ENCODE results near the gene CGB2. TPM values are rescaled to one million over a fixed set of nuclear protein-coding genes. Genes with fewer than 3 reads are reported as not detected.

The CGB2 gene
- total and polyA plus RNA-seq, 9 of the 15 experiments (the other 6 are each of a cell fraction or from before 2014, with no cell fraction given) = 0.22 TPM; not detected in 8

DNA sequence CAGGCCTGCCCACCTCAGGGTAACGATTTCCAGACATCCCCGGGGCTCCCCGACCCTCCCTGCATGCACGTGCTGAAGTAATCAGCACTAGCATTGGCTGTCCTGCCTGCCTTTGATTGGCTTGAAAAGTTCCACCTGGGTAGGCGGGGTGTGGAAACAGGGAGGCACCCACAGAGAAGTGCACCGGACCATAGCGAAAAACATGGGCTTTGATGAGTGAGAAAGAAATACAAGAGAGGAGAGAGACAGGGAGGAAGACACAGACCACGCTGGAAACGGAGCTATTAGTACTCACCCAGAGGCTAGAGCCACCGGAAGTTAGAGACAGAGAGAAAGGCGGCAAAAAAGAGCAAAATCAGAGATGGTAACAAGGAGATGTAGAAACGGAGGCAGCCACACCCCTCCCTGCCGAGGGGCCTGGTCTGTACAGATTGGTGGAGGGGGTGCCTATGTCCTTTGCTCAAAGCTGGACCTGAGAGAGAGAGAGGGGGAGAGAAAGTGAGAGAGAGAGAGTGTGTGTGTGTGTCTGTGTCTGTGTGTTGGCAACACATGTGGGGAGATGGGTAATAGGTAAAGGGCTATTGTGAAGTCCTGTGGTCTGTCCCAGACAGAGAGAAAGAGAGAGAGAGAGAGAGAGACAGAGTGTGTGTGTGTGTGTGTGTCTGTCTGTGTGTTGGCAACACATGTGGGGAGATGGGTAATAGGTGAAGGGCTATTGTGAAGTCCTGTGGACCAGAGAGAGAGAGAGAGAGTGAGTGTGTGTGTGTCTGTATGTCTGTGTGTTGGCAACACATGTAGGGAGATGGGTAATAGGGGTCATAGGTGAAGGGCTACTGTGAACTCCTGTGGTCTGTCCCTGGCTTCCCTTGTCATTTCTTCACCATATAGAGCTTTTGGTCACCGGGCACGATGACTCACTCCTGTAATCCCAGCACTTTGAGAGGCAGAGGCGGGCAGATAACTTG lies 10.5 kb upstream of the CGB2 start (continued):
- peak; percentile 70 for TF ChIP-seq NR2C1 (IDR thresholded peaks at IDR 0.05)
- TF ChIP-seq NR2C1 (tag; IDR thresholded peaks at IDR 0.05) = peak; percentile 70
- TF ChIP-seq FOSL1 (tag; conservative IDR thresholded peaks at IDR 0.05) = peak; percentile 77
- TF ChIP-seq XRCC5 (IDR thresholded peaks at IDR 0.05; ENCODE audit: low read depth, low read length) = no peak
- TF ChIP-seq CTCFL (IDR thresholded peaks at IDR 0.05; ENCODE audit: borderline replicate concordance, insufficient read depth, low read depth, low read length, poor library complexity, severe bottlenecking) = no peak
- no peak for TF ChIP-seq SIN3B (IDR thresholded peaks at IDR 0.05; ENCODE audit: low read depth)
- no peak for TF ChIP-seq TAL1 (IDR thresholded peaks at IDR 0.05)
- no peak for TF ChIP-seq ZBTB5 (IDR thresholded peaks at IDR 0.05)
- TF ChIP-seq PTTG1 (tag; IDR thresholded peaks at IDR 0.05; ENCODE audit: low read depth) = no peak
- 0 out of 2 replicates have a peak, but pooled peaks have one; percentile 71 for TF ChIP-seq TRIM25 (IDR thresholded peaks at IDR 0.05; ENCODE audit: borderline replicate concordance)
- no peak for TF ChIP-seq KDM5B (IDR thresholded peaks at IDR 0.05; ENCODE audit: insufficient replicate concordance, low read depth, low read length)
- TF ChIP-seq ZNF354B (CRISPR knock-in tag; IDR thresholded peaks at IDR 0.05) = no peak
- no peak for TF ChIP-seq BDP1 (IDR thresholded peaks at IDR 0.05; ENCODE audit: insufficient read depth, insufficient read length)
- TF ChIP-seq SAP30 (IDR thresholded peaks at IDR 0.05; ENCODE audit: borderline replicate concordance, insufficient read depth, low read depth, low read length, poor library complexity, severe bottlenecking) = no peak
- TF ChIP-seq PKNOX1 (IDR thresholded peaks at IDR 0.05) = no peak
- no peak for TF ChIP-seq EP300 (IDR thresholded peaks at IDR 0.05; ENCODE audit: low read length)
- no peak for TF ChIP-seq NR2C2 (CRISPR knock-in tag; IDR thresholded peaks at IDR 0.05)
- peak; percentile 86 for TF ChIP-seq NR2C2 (tag; IDR thresholded peaks at IDR 0.05)
- peak; percentile 48; the same call in 1 of the 2 replicates for TF ChIP-seq DPF2 (IDR thresholded peaks at IDR 0.05)
- TF ChIP-seq ZNF24 (IDR thresholded peaks at IDR 0.05) = peak; percentile 29; the same call in 1 of the 2 replicates
- peak; percentile 54; the same call in 1 of the 2 replicates for TF ChIP-seq SMARCA5 (IDR thresholded peaks at IDR 0.05)

All from K562 (cell line).